ENCODE measurements around the gene CLDND2. TPM values are rescaled to one million over a fixed set of nuclear protein-coding genes. Genes with fewer than 3 reads are reported as not detected.

Gene CLDND2
- total and polyA plus RNA-seq, 12 donors, result 1.2 to 2.2 (median 1.6) TPM; not detected in 2

GRCh38 chr19:51364200-51365106, 4.3 kb downstream of the CLDND2 start:
- Histone ChIP-seq H3K4me1 (peaks cover 0 to 44% (median 27%) of the 10 kb centered on the region in 9 donors), H3K4me3 (peak overlapping the region in 8 of 10 donors; percentile 60 to 93 (median 80)), H3K27me3 (no peaks in the 10 kb centered on the region), H3K27ac (peak overlapping the region in 8 of 10 donors; percentile 0 to 98 (median 96)), H3K36me3 (peaks cover 0 to 3% (median 0%) of the 10 kb centered on the region in 9 donors), H3K9me3 (no peaks in the 10 kb centered on the region)
- ATAC-seq, result no peak
- TF ChIP-seq CTCF (IDR thresholded peaks at IDR 0.05), result no peak
- intact Hi-C loops (cut with DNase I), result loop anchor here in 1 of 10 donors (10.0 kb wide), 1 partner anchor 260 kb away; the partner anchor contains the start of gene CTU1
- 72 to 76% methylated on average over 15 of the region's 15 CpGs for WGBS, 2 donors
- DNase-seq, result no peak

- 77 to 83% methylated on average over 13 of the region's 13 CpGs for WGBS, 2 donors
- no peak for TF ChIP-seq CTCF (IDR thresholded peaks at IDR 0.05)
- DNase-seq (no peak), ATAC-seq (no peak)
- peak overlapping the region in 1 of 10 donors; percentile 48 for H3K27ac ChIP-seq
- H3K4me1 ChIP-seq, result peaks cover 0 to 33% (median 22%) of the 10 kb centered on the region in 9 donors
- H3K36me3 ChIP-seq, result peaks cover 0 to 9% (median 0%) of the 10 kb centered on the region in 9 donors
- H3K27me3 ChIP-seq, result no peaks in the 10 kb centered on the region
- H3K9me3 ChIP-seq, result no peaks in the 10 kb centered on the region
- no peak overlapping the region for H3K4me3 ChIP-seq
- intact Hi-C loops (cut with DNase I), result loop anchor here in 1 of 10 donors (10.0 kb wide), 1 partner anchor 256 kb away; the partner anchor contains the start of gene CTU1
Observed at GRCh38 chr19:51361239-51361638, 7.6 kb downstream of the CLDND2 start.

DNA sequence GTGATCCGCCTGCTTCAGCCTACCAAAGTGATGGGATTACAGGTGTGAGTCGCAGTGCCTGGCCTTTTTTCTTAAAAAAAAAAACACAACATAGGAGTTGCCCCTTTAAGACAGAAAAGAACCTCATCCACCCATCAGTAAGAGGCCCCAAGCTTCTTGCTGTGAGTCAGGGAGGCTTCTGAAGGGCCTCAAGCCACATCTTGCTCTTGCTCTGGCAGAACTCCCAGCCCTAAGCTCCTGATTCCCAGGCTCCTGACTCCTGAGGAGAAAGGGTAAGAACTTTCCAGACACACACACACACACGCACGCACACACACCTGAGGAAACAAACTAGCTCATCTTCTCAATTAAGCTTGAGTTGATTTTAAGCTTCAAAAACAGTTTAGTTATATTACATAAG, 9.5 kb downstream of the CLDND2 start:
- intact Hi-C loops (cut with DNase I), result no loop called here
- Histone ChIP-seq H3K9me3 (no peaks in the 10 kb centered on the region), H3K27me3 (no peaks in the 10 kb centered on the region), H3K4me1 (peaks cover 0 to 18% (median 13%) of the 10 kb centered on the region in 9 donors), H3K27ac (no peak overlapping the region), H3K36me3 (peaks cover 0 to 9% (median 0%) of the 10 kb centered on the region in 9 donors), H3K4me3 (no peak overlapping the region)
- ATAC-seq (no peak), DNase-seq (no peak)
- no peak for TF ChIP-seq CTCF (IDR thresholded peaks at IDR 0.05)
- WGBS, 2 donors, result 95 to 96% methylated on average over 4 of the region's 4 CpGs

DNA sequence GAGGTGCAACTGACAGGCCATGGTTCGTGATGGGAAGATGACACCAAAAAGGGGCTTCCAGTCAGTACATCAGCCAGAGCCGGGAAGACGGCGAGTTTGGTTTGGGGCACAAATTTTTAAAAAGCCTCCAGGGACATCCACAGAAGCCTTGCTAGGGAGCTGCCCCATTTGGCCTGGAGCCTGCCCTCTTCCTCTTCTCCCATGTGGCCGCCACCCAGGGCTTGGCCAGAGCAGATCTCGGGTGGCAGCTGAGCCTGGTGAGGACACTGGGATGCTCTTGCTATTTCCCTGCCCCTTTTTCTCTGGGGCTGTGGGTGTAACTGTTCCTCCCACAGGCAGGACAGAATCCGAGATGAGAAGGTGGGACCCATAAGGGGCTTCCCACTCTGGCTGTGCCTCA, 10.9 kb downstream of the CLDND2 start:
- WGBS, 2 donors, result 83 to 84% methylated on average over 7 of the region's 7 CpGs
- no peak for TF ChIP-seq CTCF (IDR thresholded peaks at IDR 0.05)
- Histone ChIP-seq H3K27ac (no peak overlapping the region), H3K36me3 (peaks cover 0 to 10% (median 0%) of the 10 kb centered on the region in 9 donors), H3K27me3 (no peaks in the 10 kb centered on the region), H3K9me3 (no peaks in the 10 kb centered on the region), H3K4me1 (peaks cover 0 to 13% (median 4%) of the 10 kb centered on the region in 9 donors), H3K4me3 (no peak overlapping the region)
- intact Hi-C loops (cut with DNase I), result no loop called here
- DNase-seq (no peak), ATAC-seq (no peak)

All from heart right ventricle (tissue), 16 donors.